Neuronal stem cell (in vitro differentiated cells): ENCODE data around the gene FAM117B.

Experiments used
- DNase-seq: peaks from one replicate; pipeline ENCODE4 v3.0.0-alpha.2; 2013; ENCODE audit warnings: low spot score
- H2AFZ ChIP-seq: one replicate; pipeline ENCODE4 v1.6.1; 2013; ENCODE audit warnings: mild to moderate bottlenecking, low read length, inconsistent platforms
- H2AK5ac ChIP-seq: 2 replicates; pipeline ENCODE4 v1.6.1; 2013; ENCODE audit warnings: low read depth, mild to moderate bottlenecking, inconsistent platforms, low read length, moderate library complexity, mixed read lengths
- H2BK120ac ChIP-seq: 2 replicates; pipeline ENCODE4 v1.6.1; 2013; ENCODE audit warnings: low read depth, mild to moderate bottlenecking, inconsistent platforms, low read length, moderate library complexity, mixed read lengths
- H2BK12ac ChIP-seq: one replicate; pipeline ENCODE4 v1.6.1; 2013; ENCODE audit warnings: low read length, inconsistent platforms
- H2BK15ac ChIP-seq: 2 replicates; pipeline ENCODE4 v1.6.1; 2013; ENCODE audit warnings: mild to moderate bottlenecking, low read length, inconsistent platforms, mixed read lengths
- H2BK5ac ChIP-seq: one replicate; pipeline ENCODE4 v1.6.1; 2013; ENCODE audit warnings: inconsistent platforms, mild to moderate bottlenecking, low read length, moderate library complexity
- H3K14ac ChIP-seq: one replicate; pipeline ENCODE4 v1.6.1; 2013; ENCODE audit warnings: low read length, inconsistent platforms
- H3K18ac ChIP-seq: 2 replicates; pipeline ENCODE4 v1.6.1; 2013; ENCODE audit warnings: low read length, inconsistent platforms
- H3K23ac ChIP-seq: 2 replicates; pipeline ENCODE4 v1.6.1; 2013; ENCODE audit warnings: low read depth, mild to moderate bottlenecking, mixed read lengths, low read length, inconsistent platforms; ENCODE audit not compliant: poor library complexity
- H3K27ac ChIP-seq: replicated peaks from 3 replicates; pipeline ENCODE4 v1.5.1; 2013; ENCODE audit warnings: low read length, inconsistent platforms
- H3K27me3 ChIP-seq, 3 experiments: 2 replicates each; pipeline ENCODE4 v1.6.1; 2013; ENCODE audit warnings: low read length in 3 of 3, mild to moderate bottlenecking in 2 of 3, inconsistent platforms in 1 of 3, low read depth in 1 of 3, mixed read lengths in 1 of 3, moderate library complexity in 1 of 3; ENCODE audit not compliant: control insufficient read depth in 3 of 3, insufficient read depth in 3 of 3
- H3K36me3 ChIP-seq, 2 donors: replicated peaks in 1 of 2; 2 replicates each; pipeline ENCODE4 v1.6.1; 2013; ENCODE audit warnings: low read length in 2 of 2; ENCODE audit not compliant: control insufficient read depth in 2 of 2, insufficient read depth in 2 of 2
- H3K4ac ChIP-seq: 2 replicates; pipeline ENCODE4 v1.6.1; 2013; ENCODE audit warnings: inconsistent platforms, mild to moderate bottlenecking, low read length, moderate library complexity
- H3K4me1 ChIP-seq, 2 donors: 1 replicate in 1 of 2; 2 replicates in 1 of 2; pipeline ENCODE4 v1.6.1; 2013; ENCODE audit warnings: low read length in 2 of 2, low read depth in 1 of 2; ENCODE audit not compliant: control insufficient read depth in 2 of 2, insufficient read depth in 1 of 2
- H3K4me2 ChIP-seq: one replicate; pipeline ENCODE4 v1.6.1; 2013; ENCODE audit warnings: mild to moderate bottlenecking, low read length, inconsistent platforms; ENCODE audit not compliant: insufficient read depth, poor library complexity, severe bottlenecking
- H3K4me3 ChIP-seq, 2 donors: 2 replicates each; pipeline ENCODE4 v1.5.1; 2013; ENCODE audit warnings: low read length in 2 of 2, mild to moderate bottlenecking in 2 of 2, inconsistent platforms in 1 of 2, moderate library complexity in 1 of 2
- H3K79me1 ChIP-seq: one replicate; pipeline ENCODE4 v1.6.1; 2013; ENCODE audit warnings: low read depth, mild to moderate bottlenecking, inconsistent platforms, low read length, moderate library complexity
- H3K9ac ChIP-seq: one replicate; pipeline ENCODE4 v1.6.1; 2013; ENCODE audit warnings: mild to moderate bottlenecking, low read depth, low read length, inconsistent platforms; ENCODE audit not compliant: poor library complexity
- H3K9me3 ChIP-seq, 2 donors: replicated peaks in 1 of 2; 2 replicates each; pipeline versions ENCODE3 to v1.6.1; 2013; ENCODE audit warnings: low read length in 2 of 2, mild to moderate bottlenecking in 2 of 2, inconsistent platforms in 1 of 2, low read depth in 1 of 2, mixed read lengths in 1 of 2, moderate library complexity in 1 of 2; ENCODE audit not compliant: control insufficient read depth in 2 of 2, insufficient read depth in 1 of 2
- H4K8ac ChIP-seq: one replicate; pipeline ENCODE4 v1.6.1; 2013; ENCODE audit warnings: low read depth, mild to moderate bottlenecking, inconsistent platforms, low read length, moderate library complexity
- H4K91ac ChIP-seq: one replicate; pipeline ENCODE4 v1.6.1; 2013; ENCODE audit warnings: low read length, low read depth, mild to moderate bottlenecking, inconsistent platforms; ENCODE audit not compliant: poor library complexity
- WGBS, 2 donors: extraction: QIAGEN DNeasy Blood & Tissue Kit; methylation state at CpG; one replicate each; pipeline ENCODE4 v1.1.7; 2013; ENCODE audit warnings: missing lambda C conversion rate in 2 of 2, mixed read lengths in 1 of 2; ENCODE audit not compliant: insufficient read length in 2 of 2, insufficient replicate concordance in 1 of 2; ENCODE audit errors: extremely low coverage in 2 of 2; 5-methylcytosine and 5-hydroxymethylcytosine counted together

FAM117B gene

DNA sequence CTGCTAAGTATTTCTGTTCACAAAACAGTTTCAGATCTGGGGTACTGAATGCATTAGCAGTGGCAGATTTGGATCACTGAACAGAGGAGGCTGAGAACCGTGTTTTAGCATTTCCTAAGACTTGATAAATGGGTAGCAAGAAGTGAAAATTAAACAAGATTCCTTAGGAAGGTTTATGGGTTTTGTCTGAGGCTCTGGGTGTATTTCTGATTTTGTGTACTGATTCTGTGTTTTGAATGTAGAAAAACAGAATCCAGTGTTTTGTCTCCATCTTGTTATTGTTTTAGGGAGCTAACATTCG is 1.4 kb downstream of the FAM117B start:
- Histone ChIP-seq H3K14ac (no peak overlapping the region), H3K27ac (no peak overlapping the region), H3K9me3 (peaks cover 0 to 6% of the 10 kb centered on the region in 2 donors), H3K4me3 (peak overlapping the region; percentile 72 to 80), H3K4ac (no peak overlapping the region), H2BK15ac (no peak overlapping the region), H4K8ac (no peak overlapping the region), H3K23ac (no peak overlapping the region), H4K91ac (no peak overlapping the region), H3K79me1 (no peaks in the 10 kb centered on the region), H3K27me3 (no peaks in the 10 kb centered on the region), H2AFZ (peak overlapping the region; percentile 42), H2BK12ac (no peak overlapping the region), H2BK120ac (no peak overlapping the region), H2AK5ac (no peak overlapping the region), H3K9ac (no peak overlapping the region), H3K4me2 (peak overlapping the region; percentile 53), H3K4me1 (peaks cover 0 to 11% of the 10 kb centered on the region in 2 donors), H3K18ac (no peak overlapping the region), H2BK5ac (no peak overlapping the region), H3K36me3 (peaks cover 0 to 12% of the 10 kb centered on the region in 2 donors)
- no peak for DNase-seq
- no CpG with 5 or more reads among the region's 2 CpGs for WGBS, 2 donors

DNA sequence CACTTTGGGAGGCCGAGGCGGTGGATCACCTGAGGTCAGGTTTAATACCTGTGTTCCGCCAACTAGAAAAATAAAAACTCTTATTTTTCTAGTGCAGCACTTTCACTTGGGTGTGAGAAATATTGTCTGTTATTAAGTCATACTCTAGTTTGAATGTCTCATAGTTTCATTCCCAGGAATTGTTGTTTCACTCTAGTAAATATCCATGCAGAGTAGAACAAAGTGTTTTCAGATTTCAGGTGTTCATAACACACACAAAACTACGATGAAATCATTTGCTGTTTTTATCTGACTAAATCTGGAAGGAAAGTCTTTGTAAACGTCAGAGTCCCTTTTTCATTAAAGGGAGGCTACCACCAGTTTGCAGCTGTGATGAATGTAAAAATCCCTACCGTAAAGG is 4.0 kb downstream of the FAM117B start:
- H3K23ac ChIP-seq: no peak overlapping the region
- H2BK12ac ChIP-seq: no peak overlapping the region
- H3K14ac ChIP-seq: no peak overlapping the region
- H4K8ac ChIP-seq: no peak overlapping the region
- no peak overlapping the region for H2AFZ ChIP-seq
- no peak overlapping the region for H3K4ac ChIP-seq
- H2BK15ac ChIP-seq: no peak overlapping the region
- H3K79me1 ChIP-seq: no peaks in the 10 kb centered on the region
- no peak for DNase-seq
- no peak overlapping the region for H2BK120ac ChIP-seq
- no CpG with 5 or more reads among the region's 6 CpGs for WGBS, 2 donors
- H3K9me3 ChIP-seq: peaks cover 0 to 6% of the 10 kb centered on the region in 2 donors
- no peak overlapping the region for H3K27ac ChIP-seq
- no peak overlapping the region for H3K4me2 ChIP-seq
- no peaks in the 10 kb centered on the region for H3K27me3 ChIP-seq
- no peak overlapping the region for H2BK5ac ChIP-seq
- no peak overlapping the region for H3K9ac ChIP-seq
- peaks cover 0 to 12% of the 10 kb centered on the region in 2 donors for H3K36me3 ChIP-seq
- no peak overlapping the region for H2AK5ac ChIP-seq
- peaks cover 0 to 11% of the 10 kb centered on the region in 2 donors for H3K4me1 ChIP-seq
- H4K91ac ChIP-seq: no peak overlapping the region
- no peak overlapping the region for H3K18ac ChIP-seq
- no peak overlapping the region for H3K4me3 ChIP-seq

DNA sequence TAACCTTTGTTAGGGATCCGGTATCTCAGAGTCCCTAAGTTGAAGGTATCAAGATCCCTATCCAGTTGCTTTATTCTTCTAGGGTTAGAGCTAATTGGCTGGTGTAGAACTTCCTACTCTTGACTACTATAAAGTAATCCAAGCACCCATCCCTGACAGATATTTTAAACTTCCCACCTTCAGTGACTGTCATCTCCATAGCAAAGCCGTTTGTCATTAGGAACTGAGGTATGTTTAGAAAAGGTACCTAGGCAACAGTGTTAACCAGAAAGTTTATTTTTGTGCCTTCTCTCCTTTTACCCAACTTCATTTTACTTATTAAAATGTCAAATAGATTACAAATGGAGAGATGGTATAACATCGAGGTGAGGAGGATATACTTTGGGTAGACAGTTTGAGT is 4.5 kb downstream of the FAM117B start:
- no peak overlapping the region for H2BK5ac ChIP-seq
- H3K27ac ChIP-seq: no peak overlapping the region
- H2BK120ac ChIP-seq: no peak overlapping the region
- no peak overlapping the region for H3K4me3 ChIP-seq
- H2AK5ac ChIP-seq: no peak overlapping the region
- no peak overlapping the region for H3K4ac ChIP-seq
- peaks cover 0 to 12% of the 10 kb centered on the region in 2 donors for H3K36me3 ChIP-seq
- H3K4me2 ChIP-seq: no peak overlapping the region
- H3K27me3 ChIP-seq: no peaks in the 10 kb centered on the region
- no peak overlapping the region for H3K23ac ChIP-seq
- no peak overlapping the region for H2BK12ac ChIP-seq
- no peak overlapping the region for H4K91ac ChIP-seq
- H2BK15ac ChIP-seq: no peak overlapping the region
- no CpG with 5 or more reads among the region's 3 CpGs for WGBS, 2 donors
- H4K8ac ChIP-seq: no peak overlapping the region
- H3K9ac ChIP-seq: no peak overlapping the region
- no peak overlapping the region for H3K18ac ChIP-seq
- H3K14ac ChIP-seq: no peak overlapping the region
- H3K79me1 ChIP-seq: no peaks in the 10 kb centered on the region
- no peak overlapping the region for H2AFZ ChIP-seq
- peaks cover 0 to 7% of the 10 kb centered on the region in 2 donors for H3K4me1 ChIP-seq
- no peak for DNase-seq
- peaks cover 0 to 6% of the 10 kb centered on the region in 2 donors for H3K9me3 ChIP-seq

DNA sequence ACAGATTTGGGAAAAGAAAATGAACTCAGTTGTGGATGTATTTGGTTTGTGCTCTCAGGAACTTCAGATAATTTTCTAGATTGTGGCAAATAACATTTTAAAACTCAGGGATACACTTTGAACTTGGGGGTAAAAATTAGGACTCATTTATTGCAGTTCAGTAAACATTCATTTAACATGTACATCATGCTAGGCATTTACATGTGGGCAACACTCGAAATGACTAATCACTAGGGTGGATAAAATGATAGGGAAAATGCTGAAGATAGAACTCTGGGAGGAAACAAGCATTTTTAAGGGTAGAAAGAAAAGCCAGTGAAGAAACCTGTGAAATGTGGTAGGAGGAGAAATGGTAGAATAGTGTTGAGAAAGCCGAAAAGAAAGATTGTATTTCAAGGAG is 7.8 kb downstream of the FAM117B start:
- Histone ChIP-seq H2BK15ac (no peak overlapping the region), H3K27me3 (no peaks in the 10 kb centered on the region), H3K36me3 (peaks cover 0 to 12% of the 10 kb centered on the region in 2 donors), H3K4me3 (no peak overlapping the region), H3K4me2 (no peak overlapping the region), H2BK5ac (no peak overlapping the region), H3K4ac (no peak overlapping the region), H2AK5ac (no peak overlapping the region), H2BK12ac (no peak overlapping the region), H3K27ac (no peak overlapping the region), H3K9me3 (peaks cover 0 to 10% of the 10 kb centered on the region in 2 donors), H4K8ac (no peak overlapping the region), H2AFZ (no peak overlapping the region), H3K4me1 (no peaks in the 10 kb centered on the region), H3K79me1 (no peaks in the 10 kb centered on the region), H2BK120ac (no peak overlapping the region), H3K9ac (no peak overlapping the region), H3K14ac (no peak overlapping the region), H3K23ac (no peak overlapping the region), H3K18ac (no peak overlapping the region), H4K91ac (no peak overlapping the region)
- 100% methylated on average over 1 of the region's 2 CpGs; no CpG with 5 or more reads in 1 of the 2 donors for WGBS, 2 donors
- DNase-seq: no peak
